Measurements from ENCODE around the gene SLC6A3. TPM values are rescaled to one million over a fixed set of nuclear protein-coding genes. Genes with fewer than 3 reads are reported as not detected.

SLC6A3 gene
- total and polyA plus RNA-seq, 2 donors (not counting 3 experiments of a cell fraction or from before 2014, with no cell fraction given), result not detected

DNA sequence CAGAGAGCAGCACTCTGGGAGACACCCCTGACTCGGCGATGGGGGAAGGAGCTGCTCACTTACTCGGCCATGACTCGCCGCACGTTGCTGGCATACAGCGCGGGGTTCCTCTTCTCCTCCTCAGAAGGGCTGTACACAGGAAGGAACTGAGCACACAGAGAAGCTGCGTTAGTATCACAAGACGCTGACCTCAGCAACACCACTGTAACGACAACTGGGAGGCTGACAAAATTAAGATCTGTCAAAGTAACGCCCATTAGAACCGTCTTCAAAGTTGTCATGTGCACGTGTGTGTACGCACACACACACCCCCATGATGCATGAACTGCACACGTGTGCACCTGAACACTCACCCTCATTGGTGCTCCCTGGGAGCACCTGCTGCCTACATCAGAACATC lies 32.1 kb upstream of the SLC6A3 start:
- no peak overlapping the region for H3K4me2 ChIP-seq (ENCODE audit: insufficient read depth, low read length)
- dilution Hi-C loops (cut with MboI; ENCODE audit: extremely low pct_ligation_motif_present, low sequenced_read_pairs), result no loop called here
- TF ChIP-seq, protein P1, sequence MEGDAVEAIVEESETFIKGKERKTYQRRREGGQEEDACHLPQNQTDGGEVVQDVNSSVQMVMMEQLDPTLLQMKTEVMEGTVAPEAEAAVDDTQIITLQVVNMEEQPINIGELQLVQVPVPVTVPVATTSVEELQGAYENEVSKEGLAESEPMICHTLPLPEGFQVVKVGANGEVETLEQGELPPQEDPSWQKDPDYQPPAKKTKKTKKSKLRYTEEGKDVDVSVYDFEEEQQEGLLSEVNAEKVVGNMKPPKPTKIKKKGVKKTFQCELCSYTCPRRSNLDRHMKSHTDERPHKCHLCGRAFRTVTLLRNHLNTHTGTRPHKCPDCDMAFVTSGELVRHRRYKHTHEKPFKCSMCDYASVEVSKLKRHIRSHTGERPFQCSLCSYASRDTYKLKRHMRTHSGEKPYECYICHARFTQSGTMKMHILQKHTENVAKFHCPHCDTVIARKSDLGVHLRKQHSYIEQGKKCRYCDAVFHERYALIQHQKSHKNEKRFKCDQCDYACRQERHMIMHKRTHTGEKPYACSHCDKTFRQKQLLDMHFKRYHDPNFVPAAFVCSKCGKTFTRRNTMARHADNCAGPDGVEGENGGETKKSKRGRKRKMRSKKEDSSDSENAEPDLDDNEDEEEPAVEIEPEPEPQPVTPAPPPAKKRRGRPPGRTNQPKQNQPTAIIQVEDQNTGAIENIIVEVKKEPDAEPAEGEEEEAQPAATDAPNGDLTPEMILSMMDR (IDR thresholded peaks at IDR 0.05; ENCODE audit: extremely low read depth in 1 of 2, insufficient read depth in 1 of 2, low read depth in 1 of 2, low read length in 2 of 2), result no peak
- TF ChIP-seq MYC (IDR thresholded peaks at IDR 0.05; ENCODE audit: low read depth, low read length), result no peak
- no peak for TF ChIP-seq JUN (IDR thresholded peaks at IDR 0.05; ENCODE audit: borderline replicate concordance, insufficient read depth, insufficient read length, low read depth)
- no peak for TF ChIP-seq POLR2AphosphoS5 (IDR thresholded peaks at IDR 0.05; ENCODE audit: insufficient read depth, low read depth, low read length)
- no peak for TF ChIP-seq GATA2 (IDR thresholded peaks at IDR 0.05; ENCODE audit: insufficient read depth, insufficient read length, low read depth, low read length)
- TF ChIP-seq, protein P2, sequence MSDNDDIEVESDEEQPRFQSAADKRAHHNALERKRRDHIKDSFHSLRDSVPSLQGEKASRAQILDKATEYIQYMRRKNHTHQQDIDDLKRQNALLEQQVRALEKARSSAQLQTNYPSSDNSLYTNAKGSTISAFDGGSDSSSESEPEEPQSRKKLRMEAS (IDR thresholded peaks at IDR 0.05; ENCODE audit: insufficient read depth, insufficient read length), result no peak
- no peak for TF ChIP-seq POLR2A (IDR thresholded peaks at IDR 0.05; ENCODE audit: low read depth, low read length)
- no peak for TF ChIP-seq FOS (IDR thresholded peaks at IDR 0.05; ENCODE audit: borderline replicate concordance, insufficient read depth, low read length)
- FAIRE-seq (no peak), DNase-seq (ENCODE audit: low read depth, low spot score) (no peak)
- no TSS peak for BruUV-seq (replicated peaks)
- intact Hi-C loops (cut with micrococcal nuclease), result no loop called here
- H3K36me3 ChIP-seq (ENCODE audit: control insufficient read depth in 2 of 2, extremely low read depth in 1 of 2, insufficient read depth in 2 of 2, low read length in 2 of 2), result peaks cover 4 to 19% of the 10 kb centered on the region in 2 experiments
- no peaks in the 10 kb centered on the region for H3K4me1 ChIP-seq (ENCODE audit: control insufficient read depth, extremely low read depth, insufficient read depth, low read length)
- H3K79me2 ChIP-seq (ENCODE audit: control insufficient read depth, insufficient read depth, low read length), result no peaks in the 10 kb centered on the region
- H3K27ac ChIP-seq (ENCODE audit: insufficient read depth, low read depth, low read length), result no peak overlapping the region
- ChIA-PET CTCF (interaction anchor here (1.1 to 1.8 kb wide), 2 partner anchors 9 to 168 kb away, joined by 3 to 7 read pairs; no protein-coding TSS in a partner anchor), POLR2A (no interaction called here)
- no peaks in the 10 kb centered on the region for H3K9me3 ChIP-seq (replicated peaks; ENCODE audit: control insufficient read depth, insufficient read depth, low read length)
- H3K4me3 ChIP-seq (replicated peaks in 1 of 3; ENCODE audit: insufficient read depth in 1 of 3, low read depth in 1 of 3, low read length in 3 of 3), result no peak overlapping the region
- no peaks in the 10 kb centered on the region for H3K9me1 ChIP-seq (replicated peaks; ENCODE audit: control insufficient read depth, extremely low read depth, insufficient read depth, low read length)
- no peaks in the 10 kb centered on the region for H3K27me3 ChIP-seq (ENCODE audit: control insufficient read depth in 2 of 2, insufficient read depth in 2 of 2, low read length in 2 of 2)
- H2AFZ ChIP-seq (ENCODE audit: low read depth, low read length), result no peak overlapping the region
- H3K9ac ChIP-seq (replicated peaks; ENCODE audit: extremely low read depth, insufficient read depth, low read length), result no peak overlapping the region
- H4K20me1 ChIP-seq (replicated peaks; ENCODE audit: control insufficient read depth, extremely low read depth, insufficient read depth, low read length), result no peaks in the 10 kb centered on the region
